Panc1 (cell line): ENCODE data around the gene TRNP1. TPM values are rescaled to one million over a fixed set of nuclear protein-coding genes. Genes with fewer than 3 reads are reported as not detected.

Experiments
- ATAC-seq: fragments of 200-7000 bp; cut with Tn5 transposase; 2 replicates; pipeline ENCODE4 v1.9.1; 2020; ENCODE audit warnings: mild to moderate bottlenecking, moderate library complexity
- BruUV-seq: library from RNA; stranded (reverse); fragments of 400-500 nt; replicated peaks from 2 replicates; lab custom pipeline; 2021; lab: Mats Ljungman, UMichigan
- CTCF ChIA-PET: fragments of 300-600 bp; sonication (Branson Sonifier 250); formaldehyde crosslinking; loops from one replicate; lab custom pipeline; 2022; ENCODE audit warnings: antibody characterized with exemption; lab: Charles Lee
- POLR2A ChIA-PET: fragments of 300-600 bp; sonication (Branson Sonifier 250); formaldehyde crosslinking; loops from one replicate; lab custom pipeline; 2022; ENCODE audit warnings: antibody characterized with exemption; lab: Charles Lee
- DNase-seq: peaks from one replicate; pipeline ENCODE4 v3.0.0-alpha.2; 2010; ENCODE audit warnings: low read depth, low spot score
- H3K27ac ChIP-seq: 2 replicates; pipeline ENCODE4 v1.5.1; 2011; ENCODE audit warnings: mild to moderate bottlenecking, low read length, inconsistent platforms
- H3K27me3 ChIP-seq: fragments of 200-500 bp; sonication (Bioruptor generic); 2 replicates; pipeline ENCODE4 v1.6.0; 2014; ENCODE audit warnings: low read length, inconsistent platforms; ENCODE audit not compliant: control insufficient read depth, insufficient read depth
- H3K36me3 ChIP-seq: fragments of 200-500 bp; sonication (Bioruptor generic); 2 replicates; pipeline ENCODE4 v1.5.1; 2014; ENCODE audit warnings: inconsistent platforms, mild to moderate bottlenecking, low read length, moderate library complexity; ENCODE audit not compliant: control insufficient read depth, insufficient read depth
- H3K4me1 ChIP-seq: 2 replicates; pipeline ENCODE4 v1.5.1; 2011; ENCODE audit warnings: inconsistent platforms, mild to moderate bottlenecking, low read length, moderate library complexity; ENCODE audit not compliant: control insufficient read depth, insufficient read depth
- H3K4me3 ChIP-seq, 2 experiments: 2 replicates each; pipeline ENCODE4 v1.5.1; 2011 to 2012; ENCODE audit warnings: low read depth in 2 of 2, low read length in 2 of 2, mild to moderate bottlenecking in 2 of 2, inconsistent platforms in 1 of 2, moderate library complexity in 1 of 2
- H3K9me3 ChIP-seq: fragments of 200-500 bp; sonication (Bioruptor generic); 2 replicates; pipeline ENCODE4 v1.5.1; 2014; ENCODE audit warnings: low read depth, mild to moderate bottlenecking, inconsistent platforms, low read length, moderate library complexity; ENCODE audit not compliant: control insufficient read depth, insufficient read depth
- POLR2AphosphoS5 ChIP-seq: IDR thresholded peaks from 2 replicates; pipeline ENCODE4 v1.6.1; 2012; ENCODE audit warnings: mild to moderate bottlenecking, low read depth, low read length, moderate library complexity
- REST ChIP-seq, 2 experiments: IDR thresholded peaks; 2 replicates each; pipeline ENCODE4 v1.6.1; 2011 to 2012; ENCODE audit warnings: low read depth in 2 of 2, control low read depth in 1 of 2, low read length in 1 of 2, mild to moderate bottlenecking in 1 of 2, moderate library complexity in 1 of 2; ENCODE audit not compliant: insufficient read depth in 1 of 2
- SIN3A ChIP-seq: IDR thresholded peaks from 2 replicates; pipeline ENCODE4 v1.6.1; 2012; ENCODE audit warnings: low read depth, mild to moderate bottlenecking, low read length, moderate library complexity, borderline replicate concordance; ENCODE audit not compliant: insufficient read depth
- TCF7L2 ChIP-seq: IDR thresholded peaks from 2 replicates; pipeline ENCODE4 v1.6.1; 2011; ENCODE audit warnings: mild to moderate bottlenecking, low read depth, low read length, inconsistent platforms
- in situ Hi-C: cut with HindIII; loops from 2 replicates; pipeline ENCODE4 v1.10.0; 2016; ENCODE audit warnings: low sequenced_read_pairs, low pct_unique_long_range_greater_than_20kb
- intact Hi-C: fragments of 100-400 bp; cut with micrococcal nuclease; formaldehyde crosslinking; loops from one replicate; pipeline ENCODE4 v1.10.0; 2022; ENCODE audit not compliant: unreplicated experiment
- total RNA-seq: library from RNA; stranded (reverse); gene quantifications from one replicate; pipeline ENCODE4 v1.2.1, GENCODE V29; 2021; ENCODE audit not compliant: unreplicated experiment
- TF ChIP-seq, protein P1 (sequence below): fragments of 450-650 bp; IDR thresholded peaks from 2 replicates; pipeline ENCODE4 v1.5.1; 2017; ENCODE audit warnings: mild to moderate bottlenecking

Gene TRNP1
- total RNA-seq, 1 experiment from 2014 or later, result 81.2 TPM

DNA sequence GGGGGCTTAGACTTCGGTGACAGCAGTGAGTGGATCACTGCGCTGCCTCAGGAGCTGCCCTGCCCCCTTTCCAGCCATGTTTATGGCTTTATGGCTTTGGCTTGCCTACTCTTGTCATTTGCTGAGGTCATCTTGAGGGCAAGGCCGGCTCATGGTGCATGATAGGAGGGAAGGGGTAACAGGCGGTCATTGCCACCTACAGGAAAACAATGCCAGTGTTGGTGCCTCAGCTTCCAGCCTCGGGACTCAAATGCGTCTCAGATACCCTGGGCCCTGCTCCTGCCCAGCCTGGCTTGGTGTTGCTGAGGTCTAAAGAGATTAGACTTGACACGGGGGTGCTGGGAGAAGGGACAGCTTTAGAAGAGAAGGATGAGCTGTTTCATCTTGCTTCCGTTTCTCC lies 47.8 kb upstream of the TRNP1 start:
- H3K9me3 ChIP-seq, result no peaks in the 10 kb centered on the region
- peaks cover 10% of the 10 kb centered on the region; the same call in 1 of the 2 replicates for H3K4me1 ChIP-seq
- intact Hi-C loops, result no loop called here
- peaks cover 18% of the 10 kb centered on the region; the same call in 1 of the 2 replicates for H3K36me3 ChIP-seq
- no peak overlapping the region; the same call in 1 of the 2 replicates for H3K27ac ChIP-seq
- BruUV-seq, result no TSS peak
- in situ Hi-C loops, result no loop called here
- DNase-seq (no peak), ATAC-seq (no peak)
- CTCF ChIA-PET, result no interaction called here
- POLR2A ChIA-PET, result no interaction called here
- TF ChIP-seq SIN3A (no peak), REST (IDR thresholded peaks at IDR 0.05; ENCODE audit: insufficient read depth in 1 of 2, low read depth in 2 of 2, low read length in 1 of 2) (no peak), TCF7L2 (no peak), POLR2AphosphoS5 (no peak)
- TF ChIP-seq, protein P1, sequence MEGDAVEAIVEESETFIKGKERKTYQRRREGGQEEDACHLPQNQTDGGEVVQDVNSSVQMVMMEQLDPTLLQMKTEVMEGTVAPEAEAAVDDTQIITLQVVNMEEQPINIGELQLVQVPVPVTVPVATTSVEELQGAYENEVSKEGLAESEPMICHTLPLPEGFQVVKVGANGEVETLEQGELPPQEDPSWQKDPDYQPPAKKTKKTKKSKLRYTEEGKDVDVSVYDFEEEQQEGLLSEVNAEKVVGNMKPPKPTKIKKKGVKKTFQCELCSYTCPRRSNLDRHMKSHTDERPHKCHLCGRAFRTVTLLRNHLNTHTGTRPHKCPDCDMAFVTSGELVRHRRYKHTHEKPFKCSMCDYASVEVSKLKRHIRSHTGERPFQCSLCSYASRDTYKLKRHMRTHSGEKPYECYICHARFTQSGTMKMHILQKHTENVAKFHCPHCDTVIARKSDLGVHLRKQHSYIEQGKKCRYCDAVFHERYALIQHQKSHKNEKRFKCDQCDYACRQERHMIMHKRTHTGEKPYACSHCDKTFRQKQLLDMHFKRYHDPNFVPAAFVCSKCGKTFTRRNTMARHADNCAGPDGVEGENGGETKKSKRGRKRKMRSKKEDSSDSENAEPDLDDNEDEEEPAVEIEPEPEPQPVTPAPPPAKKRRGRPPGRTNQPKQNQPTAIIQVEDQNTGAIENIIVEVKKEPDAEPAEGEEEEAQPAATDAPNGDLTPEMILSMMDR, result no peak
- H3K4me3 ChIP-seq, result no peak overlapping the region
- no peaks in the 10 kb centered on the region for H3K27me3 ChIP-seq

GRCh38 chr1:26946270-26946669 lies 47.2 kb upstream of the TRNP1 start:
- ATAC-seq, result no peak

More at GRCh38 chr1:26946270-26946669, 47.2 kb upstream of the TRNP1 start:
- no peak for TF ChIP-seq SIN3A
- TF ChIP-seq POLR2AphosphoS5, result no peak
- no peak for TF ChIP-seq REST (IDR thresholded peaks at IDR 0.05; ENCODE audit: insufficient read depth in 1 of 2, low read depth in 2 of 2, low read length in 1 of 2)
- TF ChIP-seq, protein P1, result no peak
- no peak for TF ChIP-seq TCF7L2
- H3K27me3 ChIP-seq, result no peaks in the 10 kb centered on the region
- in situ Hi-C loops, result no loop called here
- ChIA-PET POLR2A (no interaction called here), CTCF (interaction anchor here (0.6 kb wide), 1 partner anchor 61 kb away, joined by 8 read pairs; no protein-coding TSS in a partner anchor)
- H3K36me3 ChIP-seq, result peaks cover 16% of the 10 kb centered on the region; the same call in 1 of the 2 replicates
- H3K4me3 ChIP-seq, result no peak overlapping the region
- no peak overlapping the region for H3K27ac ChIP-seq
- no peaks in the 10 kb centered on the region for H3K9me3 ChIP-seq
- intact Hi-C loops, result no loop called here
- no TSS peak for BruUV-seq
- DNase-seq, result no peak
- H3K4me1 ChIP-seq, result peaks cover 10% of the 10 kb centered on the region; the same call in 1 of the 2 replicates
